ENCODE data around the gene OR6B3. TPM values are rescaled to one million over a fixed set of nuclear protein-coding genes. Genes with fewer than 3 reads are reported as not detected.

Gene OR6B3
- total RNA-seq, 2 experiments from 2014 or later = not detected

DNA sequence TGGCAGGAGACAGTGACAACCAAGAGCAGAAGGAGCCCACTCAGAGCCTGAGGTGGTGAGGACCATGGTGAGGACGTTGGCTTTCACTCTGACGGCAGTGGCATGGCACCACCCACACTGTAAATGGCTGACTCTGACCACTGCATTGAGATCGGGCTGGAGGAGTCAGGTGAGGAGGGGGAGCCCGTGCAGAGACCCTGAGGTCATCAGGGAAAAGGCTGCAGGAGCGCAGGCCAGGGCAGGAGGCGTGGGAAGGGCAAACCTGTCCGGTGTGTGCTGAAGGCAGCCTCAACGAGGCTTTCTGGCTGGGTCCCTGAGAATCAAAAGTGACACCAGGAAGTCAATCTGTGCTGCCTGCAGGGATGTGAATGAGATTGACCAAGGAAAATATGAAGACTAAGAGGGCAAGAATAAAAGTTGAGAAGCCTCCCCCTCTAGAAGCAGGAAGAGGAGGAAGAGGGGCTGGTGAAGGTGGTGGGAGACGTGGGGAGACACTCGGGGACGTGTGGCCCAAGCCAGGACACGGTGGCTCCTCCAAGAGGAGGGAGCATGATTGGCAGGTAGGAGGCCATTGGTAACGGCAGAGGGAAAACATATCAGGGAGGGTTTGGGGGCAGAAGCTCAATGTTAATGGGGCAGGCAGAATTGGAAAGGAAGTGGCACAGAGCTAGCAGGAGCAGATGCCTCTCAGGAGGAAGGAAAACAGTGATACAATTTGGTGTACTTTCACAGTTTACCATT, 2.0 kb upstream of the OR6B3 start:
- BruUV-seq (replicated peaks) = no TSS peak

GRCh38 chr2:240052524-240052923, 797 bp downstream of the OR6B3 start:
- intact Hi-C loops (cut with micrococcal nuclease; ENCODE audit: unreplicated experiment) = no loop called here
- DNase-seq (ENCODE audit: low spot score) = no peak
- TF ChIP-seq CTCF (conservative IDR thresholded peaks at IDR 0.05; ENCODE audit: low read length) (no peak), EZH2phosphoT487 (IDR thresholded peaks at IDR 0.05; ENCODE audit: borderline replicate concordance, low read depth, low read length) (no peak)
- Histone ChIP-seq H2AFZ (ENCODE audit: low read length) (no peak overlapping the region), H3K4me1 (ENCODE audit: insufficient read depth, low read length, poor library complexity, severe bottlenecking) (no peaks in the 10 kb centered on the region), H3K27ac (ENCODE audit: low read depth, low read length, poor library complexity, severe bottlenecking) (no peak overlapping the region), H4K20me1 (ENCODE audit: insufficient read depth, low read length) (no peaks in the 10 kb centered on the region), H3K4me3 (ENCODE audit: low read depth, low read length, poor library complexity, severe bottlenecking) (no peak overlapping the region), H3K9me3 (ENCODE audit: low read length) (no peaks in the 10 kb centered on the region), H3K4me2 (ENCODE audit: low read length) (no peak overlapping the region), H3K79me2 (ENCODE audit: insufficient read depth, low read depth, low read length) (no peaks in the 10 kb centered on the region), H3K9me2 (ENCODE audit: insufficient read depth, low read length) (no peaks in the 10 kb centered on the region), H3K36me3 (ENCODE audit: insufficient read depth, low read length) (no peaks in the 10 kb centered on the region)
- BruUV-seq (replicated peaks) = no TSS peak
- POLR2A ChIA-PET = no interaction called here
- CTCF ChIA-PET (ENCODE audit: unreplicated experiment) = no interaction called here

More for the DNA sequence above, 2.0 kb upstream of the OR6B3 start:
- Histone ChIP-seq H3K4me2 (ENCODE audit: low read length) (no peak overlapping the region), H3K9me3 (ENCODE audit: low read length) (no peaks in the 10 kb centered on the region), H3K36me3 (ENCODE audit: insufficient read depth, low read length) (no peaks in the 10 kb centered on the region), H2AFZ (ENCODE audit: low read length) (no peak overlapping the region), H3K79me2 (ENCODE audit: insufficient read depth, low read depth, low read length) (no peaks in the 10 kb centered on the region), H4K20me1 (ENCODE audit: insufficient read depth, low read length) (no peaks in the 10 kb centered on the region), H3K4me1 (ENCODE audit: insufficient read depth, low read length, poor library complexity, severe bottlenecking) (no peaks in the 10 kb centered on the region), H3K4me3 (ENCODE audit: low read depth, low read length, poor library complexity, severe bottlenecking) (no peak overlapping the region), H3K9me2 (ENCODE audit: insufficient read depth, low read length) (no peaks in the 10 kb centered on the region), H3K27ac (ENCODE audit: low read depth, low read length, poor library complexity, severe bottlenecking) (no peak overlapping the region)
- intact Hi-C loops (cut with micrococcal nuclease; ENCODE audit: unreplicated experiment) = no loop called here
- CTCF ChIA-PET (ENCODE audit: unreplicated experiment) = no interaction called here
- no peak for TF ChIP-seq CTCF (conservative IDR thresholded peaks at IDR 0.05; ENCODE audit: low read length)
- TF ChIP-seq EZH2phosphoT487 (IDR thresholded peaks at IDR 0.05; ENCODE audit: borderline replicate concordance, low read depth, low read length) = no peak
- DNase-seq (ENCODE audit: low spot score) = no peak
- POLR2A ChIA-PET = no interaction called here

DNA sequence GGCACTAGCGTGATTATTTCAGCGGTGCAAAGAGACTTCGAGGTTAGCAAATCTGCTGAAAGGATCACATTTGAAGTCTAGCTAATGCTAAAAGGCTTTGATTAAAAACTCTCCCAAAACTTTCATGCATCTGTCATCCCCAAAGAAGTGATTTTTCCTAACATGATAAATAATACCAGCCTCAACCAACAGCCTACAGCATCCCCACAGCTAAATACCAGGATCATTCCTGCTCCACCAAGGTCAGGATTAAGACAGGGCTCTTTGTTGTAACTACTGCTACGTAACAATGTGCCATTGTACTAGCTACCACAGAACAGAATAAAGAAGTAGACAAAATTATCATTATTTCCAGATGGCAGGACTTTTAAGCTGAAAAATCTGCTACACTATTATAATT, 1.6 kb downstream of the OR6B3 start:
- Histone ChIP-seq H3K36me3 (ENCODE audit: insufficient read depth, low read length) (no peaks in the 10 kb centered on the region), H4K20me1 (ENCODE audit: insufficient read depth, low read length) (no peaks in the 10 kb centered on the region), H2AFZ (ENCODE audit: low read length) (no peak overlapping the region), H3K4me3 (ENCODE audit: low read depth, low read length, poor library complexity, severe bottlenecking) (no peak overlapping the region), H3K4me1 (ENCODE audit: insufficient read depth, low read length, poor library complexity, severe bottlenecking) (no peaks in the 10 kb centered on the region), H3K79me2 (ENCODE audit: insufficient read depth, low read depth, low read length) (no peaks in the 10 kb centered on the region), H3K27ac (ENCODE audit: low read depth, low read length, poor library complexity, severe bottlenecking) (no peak overlapping the region), H3K9me2 (ENCODE audit: insufficient read depth, low read length) (no peaks in the 10 kb centered on the region), H3K4me2 (ENCODE audit: low read length) (no peak overlapping the region), H3K9me3 (ENCODE audit: low read length) (no peaks in the 10 kb centered on the region)
- intact Hi-C loops (cut with micrococcal nuclease; ENCODE audit: unreplicated experiment) = no loop called here
- CTCF ChIA-PET (ENCODE audit: unreplicated experiment) = no interaction called here
- TF ChIP-seq EZH2phosphoT487 (IDR thresholded peaks at IDR 0.05; ENCODE audit: borderline replicate concordance, low read depth, low read length) = no peak
- TF ChIP-seq CTCF (conservative IDR thresholded peaks at IDR 0.05; ENCODE audit: low read length) = no peak
- no TSS peak for BruUV-seq (replicated peaks)
- no peak for DNase-seq (ENCODE audit: low spot score)
- POLR2A ChIA-PET = no interaction called here

All from OCI-LY7 (cell line).